Epithelial cell of esophagus (primary cell): ENCODE measurements around the gene LHX4.

ENCODE experiments used
- DNase-seq: peaks from one replicate; pipeline ENCODE4 v3.0.0; 2010; ENCODE audit warnings: low read depth
- H3K4me3 ChIP-seq: 2 replicates; pipeline ENCODE4 v1.5.1; 2011; ENCODE audit warnings: mild to moderate bottlenecking, low read length, control low read depth
- TF ChIP-seq, protein P1 (sequence below): IDR thresholded peaks from 2 replicates; pipeline ENCODE4 v1.5.1; 2011; ENCODE audit warnings: low read depth, mild to moderate bottlenecking, low read length, control low read depth, inconsistent platforms; ENCODE audit not compliant: insufficient read depth; ENCODE audit errors: missing control alignments

Gene LHX4

GRCh38 chr1:180294711-180295110, 64.6 kb downstream of the LHX4 start:
- TF ChIP-seq, protein P1, sequence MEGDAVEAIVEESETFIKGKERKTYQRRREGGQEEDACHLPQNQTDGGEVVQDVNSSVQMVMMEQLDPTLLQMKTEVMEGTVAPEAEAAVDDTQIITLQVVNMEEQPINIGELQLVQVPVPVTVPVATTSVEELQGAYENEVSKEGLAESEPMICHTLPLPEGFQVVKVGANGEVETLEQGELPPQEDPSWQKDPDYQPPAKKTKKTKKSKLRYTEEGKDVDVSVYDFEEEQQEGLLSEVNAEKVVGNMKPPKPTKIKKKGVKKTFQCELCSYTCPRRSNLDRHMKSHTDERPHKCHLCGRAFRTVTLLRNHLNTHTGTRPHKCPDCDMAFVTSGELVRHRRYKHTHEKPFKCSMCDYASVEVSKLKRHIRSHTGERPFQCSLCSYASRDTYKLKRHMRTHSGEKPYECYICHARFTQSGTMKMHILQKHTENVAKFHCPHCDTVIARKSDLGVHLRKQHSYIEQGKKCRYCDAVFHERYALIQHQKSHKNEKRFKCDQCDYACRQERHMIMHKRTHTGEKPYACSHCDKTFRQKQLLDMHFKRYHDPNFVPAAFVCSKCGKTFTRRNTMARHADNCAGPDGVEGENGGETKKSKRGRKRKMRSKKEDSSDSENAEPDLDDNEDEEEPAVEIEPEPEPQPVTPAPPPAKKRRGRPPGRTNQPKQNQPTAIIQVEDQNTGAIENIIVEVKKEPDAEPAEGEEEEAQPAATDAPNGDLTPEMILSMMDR, result no peak
- DNase-seq, result no peak
- no peak overlapping the region for H3K4me3 ChIP-seq

- H3K4me3 ChIP-seq, result no peak overlapping the region
- TF ChIP-seq, protein P1, result no peak
- no peak for DNase-seq
Measured at GRCh38 chr1:180295999-180296398, 65.9 kb downstream of the LHX4 start.

- H3K4me3 ChIP-seq, result no peak overlapping the region
- TF ChIP-seq, protein P1, result no peak
- DNase-seq, result no peak
Measured at GRCh38 chr1:180299479-180300221, 69.6 kb downstream of the LHX4 start.

- H3K4me3 ChIP-seq, result no peak overlapping the region
- DNase-seq, result no peak
- TF ChIP-seq, protein P1, result no peak
Measured at GRCh38 chr1:180301135-180301742, 71.2 kb downstream of the LHX4 start.

DNA sequence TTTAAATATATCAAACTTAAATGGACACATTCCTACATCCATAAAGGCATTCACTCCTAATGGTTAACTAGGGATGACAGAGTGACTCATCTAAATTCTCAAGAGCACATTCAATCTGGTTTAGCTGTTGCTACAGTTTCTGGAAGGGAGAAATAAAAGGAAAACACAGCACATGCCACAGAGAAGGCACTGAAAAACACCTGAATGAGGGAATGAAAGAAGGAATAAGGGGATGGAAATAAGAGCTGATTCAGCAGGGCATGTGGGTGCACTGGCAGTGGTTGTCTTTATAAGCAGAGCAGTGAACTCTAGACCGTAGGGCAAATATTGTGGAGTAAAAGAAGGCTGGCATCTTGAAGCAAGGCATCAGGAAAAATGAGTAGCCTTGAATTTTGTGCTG, 79.3 kb downstream of the LHX4 start:
- TF ChIP-seq, protein P1, result no peak
- H3K4me3 ChIP-seq, result no peak overlapping the region
- DNase-seq, result peak; percentile 60

GRCh38 chr1:180310095-180310494, 80.0 kb downstream of the LHX4 start:
- DNase-seq, result peak; percentile 83
- H3K4me3 ChIP-seq, result no peak overlapping the region

More at GRCh38 chr1:180310095-180310494, 80.0 kb downstream of the LHX4 start:
- TF ChIP-seq, protein P1, result no peak
